HepG2 (cell line): Measurements from ENCODE around the gene SOBP. TPM values are rescaled to one million over a fixed set of nuclear protein-coding genes. Genes with fewer than 3 reads are reported as not detected.

Experiments
- ATAC-seq: fragments of 200-7000 bp; cut with Tn5 transposase; 3 replicates; pipeline ENCODE4 v1.9.1; 2020; ENCODE audit warnings: mild to moderate bottlenecking, moderate library complexity
- BruUV-seq: library from RNA; stranded (reverse); fragments of 400-500 nt; replicated peaks from 2 replicates; lab custom pipeline; 2021; lab: Mats Ljungman, UMichigan
- CTCF ChIA-PET: fragments of 300-600 bp; formaldehyde crosslinking; extraction: SDS; loops from one replicate; lab custom pipeline; 2021; ENCODE audit warnings: low total read pairs, inconsistent platforms, low intra/inter-chr PET ratio; lab: Yijun Ruan, JAX
- POLR2A ChIA-PET: fragments of 350-600 bp; sonication (Branson Sonifier 250); formaldehyde crosslinking; loops from one replicate; lab custom pipeline; 2020; ENCODE audit warnings: antibody characterized with exemption, inconsistent platforms; lab: Yijun Ruan, JAX
- DNase-seq: peaks from one replicate; pipeline ENCODE4 v3.0.0-alpha.2; 2015; ENCODE audit warnings: low spot score
- FAIRE-seq: peaks from 3 replicates; lab custom pipeline; 2011; peaks lifted over from hg19 to GRCh38; lab: Jason Lieb, UNC
- H2AFZ ChIP-seq: one replicate; pipeline ENCODE4 v1.6.1; 2011; ENCODE audit warnings: low read length, inconsistent platforms
- H3K27ac ChIP-seq: fragments of 300-600 bp; 3 replicates; pipeline ENCODE4 v1.8.0; 2011; ENCODE audit warnings: mixed run types, mild to moderate bottlenecking, mixed read lengths, low read length, inconsistent platforms; ENCODE audit not compliant: insufficient read depth; ENCODE audit errors: extremely low read length
- H3K27me3 ChIP-seq, 2 experiments: fragments of 200-600 bp in 1 of 2; 2 replicates in 1 of 2; 3 replicates in 1 of 2; pipeline versions ENCODE4 v1.6.0 to v1.8.0; 2011; ENCODE audit warnings: low read length in 2 of 2, mild to moderate bottlenecking in 2 of 2, moderate library complexity in 2 of 2, inconsistent platforms in 1 of 2; ENCODE audit not compliant: insufficient read depth in 2 of 2, control insufficient read depth in 1 of 2
- H3K36me3 ChIP-seq, 2 experiments: fragments of 200-600 bp in 1 of 2; replicated peaks in 1 of 2; 2 replicates in 1 of 2; 3 replicates in 1 of 2; pipeline versions ENCODE4 v1.5.1 to v1.8.0; 2011; ENCODE audit warnings: low read length in 2 of 2, inconsistent platforms in 1 of 2; ENCODE audit not compliant: insufficient read depth in 2 of 2, control insufficient read depth in 1 of 2
- H3K4me1 ChIP-seq: 2 replicates; pipeline ENCODE4 v1.5.1; 2012; ENCODE audit warnings: low read length, inconsistent platforms; ENCODE audit not compliant: insufficient read depth
- H3K4me2 ChIP-seq: 2 replicates; pipeline ENCODE4 v1.6.0; 2011; ENCODE audit warnings: low read depth, low read length, inconsistent platforms
- H3K4me3 ChIP-seq, 3 experiments: fragments of 200-600 bp in 1 of 3; sonication (generic), shearing (Covaris generic) in 1 of 3; replicated peaks in 1 of 3; 2 replicates each; pipeline ENCODE4 v1.5.1; 2011 to 2016; ENCODE audit warnings: low read length in 3 of 3, inconsistent platforms in 2 of 3, low read depth in 2 of 3, mild to moderate bottlenecking in 2 of 3, control low read depth in 1 of 3, mixed read lengths in 1 of 3; ENCODE audit not compliant: insufficient read depth in 1 of 3
- H3K79me2 ChIP-seq: one replicate; pipeline ENCODE4 v1.6.1; 2011; ENCODE audit warnings: low read length, inconsistent platforms; ENCODE audit not compliant: insufficient read depth
- H3K9ac ChIP-seq: 2 replicates; pipeline ENCODE4 v1.6.0; 2011; ENCODE audit warnings: mild to moderate bottlenecking, low read depth, low read length, inconsistent platforms; ENCODE audit not compliant: insufficient read depth
- H3K9me3 ChIP-seq: 2 replicates; pipeline ENCODE4 v1.5.1; 2012; ENCODE audit warnings: mild to moderate bottlenecking, low read length
- H4K20me1 ChIP-seq: 2 replicates; pipeline ENCODE4 v1.6.0; 2011; ENCODE audit warnings: inconsistent platforms, mild to moderate bottlenecking, low read length, moderate library complexity; ENCODE audit not compliant: insufficient read depth
- GTF3A ChIP-seq: sonication (generic); formaldehyde crosslinking; conservative IDR thresholded peaks from 2 replicates; pipeline ENCODE4 v1.4.0; 2020; ENCODE audit warnings: mild to moderate bottlenecking, missing genetic modification reagents
- HINFP ChIP-seq: sonication (generic); formaldehyde crosslinking; IDR thresholded peaks from 2 replicates; pipeline ENCODE4 v1.4.0; 2020; ENCODE audit warnings: low read depth, mild to moderate bottlenecking, missing genetic modification reagents
- HMGXB4 ChIP-seq, 2 experiments: sonication (generic) in 1 of 2; formaldehyde crosslinking in 1 of 2; IDR thresholded peaks; 2 replicates each; pipeline versions ENCODE4 v1.4.0 to v1.6.1; 2018 to 2020; ENCODE audit warnings: missing genetic modification reagents in 2 of 2, borderline replicate concordance in 1 of 2, low read depth in 1 of 2, mild to moderate bottlenecking in 1 of 2, missing biosample characterization in 1 of 2
- MAFK ChIP-seq, 2 experiments: IDR thresholded peaks in 1 of 2; conservative IDR thresholded peaks in 1 of 2; 2 replicates each; pipeline ENCODE4 v1.6.1; 2011; ENCODE audit warnings: improper control_type of control experiment in 2 of 2, low read length in 2 of 2
- MEIS1 ChIP-seq: sonication (generic); formaldehyde crosslinking; IDR thresholded peaks from 2 replicates; pipeline ENCODE4 v1.9.0; 2021; ENCODE audit warnings: mild to moderate bottlenecking, missing genetic modification reagents, moderate library complexity, borderline replicate concordance
- MZF1 ChIP-seq: sonication (generic); formaldehyde crosslinking; IDR thresholded peaks from 2 replicates; pipeline ENCODE4 v1.8.1; 2023; ENCODE audit warnings: mild to moderate bottlenecking, missing genetic modification reagents, borderline replicate concordance
- SNRNP70 ChIP-seq: fragments of 200-400 bp; formaldehyde crosslinking; IDR thresholded peaks from 2 replicates; pipeline ENCODE4 v1.6.1; 2017; ENCODE audit warnings: mild to moderate bottlenecking, low read depth, low read length, moderate library complexity
- TFAP4 ChIP-seq: sonication (generic); IDR thresholded peaks from 2 replicates; pipeline ENCODE4 v1.6.1; 2016; ENCODE audit warnings: low read depth, borderline replicate concordance
- ZBTB43 ChIP-seq: sonication (generic); formaldehyde crosslinking; conservative IDR thresholded peaks from 2 replicates; pipeline ENCODE4 v1.4.0; 2020; ENCODE audit warnings: missing genetic modification reagents
- ZNF563 ChIP-seq: sonication (generic); formaldehyde crosslinking; IDR thresholded peaks from 2 replicates; pipeline ENCODE4 v1.8.0; 2022; ENCODE audit warnings: mild to moderate bottlenecking, moderate library complexity, missing genetic modification reagents
- ZNF605 ChIP-seq: sonication (generic); formaldehyde crosslinking; IDR thresholded peaks from 2 replicates; pipeline ENCODE4 v1.8.0; 2022; ENCODE audit warnings: mild to moderate bottlenecking, missing genetic modification reagents
- WGBS: methylation state at CpG from one replicate; pipeline ENCODE4 v1.1.6; 2017; ENCODE audit warnings: low lambda C conversion rate; 5-methylcytosine and 5-hydroxymethylcytosine counted together
- in situ Hi-C: cut with HindIII; loops from 2 replicates; pipeline ENCODE4 v1.10.0; 2017; ENCODE audit warnings: low pct_unique_long_range_greater_than_20kb; ENCODE audit not compliant: extremely low pct_ligation_motif_present
- intact Hi-C: fragments of 100-400 bp; cut with micrococcal nuclease; formaldehyde crosslinking; loops from one replicate; pipeline ENCODE4 v1.10.0; 2022; ENCODE audit not compliant: unreplicated experiment
- polyA plus RNA-seq, 8 experiments: library from polyadenylated mRNA; depleted of rRNA in 3 of 8; stranded (reverse) in 7 of 8; unstranded in 1 of 8; fragments of >200 nt; fragmentation: Illumina TruSeq in 4 of 8; extraction: Trizol in 4 of 8; gene quantifications; 2 replicates each; pipeline versions ENCODE4 v1.2.1 to v1.2.3, GENCODE V29; 2011 to 2016; ENCODE audit warnings: low read depth in 4 of 8, missing spikeins in 1 of 8, mixed read lengths in 1 of 8; ENCODE audit not compliant: insufficient read depth in 1 of 8
- total RNA-seq, 5 experiments: library from RNA; depleted of rRNA; stranded (reverse); fragments of >200 nt; fragmentation: Illumina TruSeq; extraction: Trizol; gene quantifications; 2 replicates each; pipeline ENCODE4 v1.2.3, GENCODE V29; 2016; ENCODE audit warnings: low read depth in 1 of 5

SOBP gene
- total and polyA plus RNA-seq, 2 of the 13 experiments (the other 11 are each of a cell fraction or from before 2014, with no cell fraction given): 1.5 to 6.9 TPM

- BruUV-seq: no TSS peak
- POLR2A ChIA-PET: interaction anchor here (1.3 to 2.8 kb wide), 2 partner anchors 15 to 61 kb away, joined by 3 to 11 read pairs; no protein-coding TSS in a partner anchor
Measured at GRCh38 chr6:107554326-107554725, 64.4 kb downstream of the SOBP start.

More at GRCh38 chr6:107554326-107554725, 64.4 kb downstream of the SOBP start:
- H3K4me1 ChIP-seq: no peaks in the 10 kb centered on the region
- H3K4me2 ChIP-seq: no peak overlapping the region
- no peak for TF ChIP-seq MAFK (conservative IDR thresholded peaks at IDR 0.05 in 1 of 2, IDR thresholded peaks at IDR 0.05 in 1 of 2; ENCODE audit: low read length in 2 of 2)
- no peak for TF ChIP-seq ZNF563 (CRISPR knock-in tag)
- TF ChIP-seq MEIS1 (CRISPR knock-in tag): no peak
- TF ChIP-seq SNRNP70: no peak
- no peak for TF ChIP-seq HMGXB4 (CRISPR knock-in tag; IDR thresholded peaks at IDR 0.05; ENCODE audit: borderline replicate concordance in 1 of 2, low read depth in 1 of 2)
- TF ChIP-seq ZNF605: no peak
- TF ChIP-seq GTF3A (CRISPR knock-in tag): no peak
- no peak for TF ChIP-seq MZF1 (CRISPR knock-in tag)
- TF ChIP-seq HINFP: no peak
- TF ChIP-seq ZBTB43 (CRISPR knock-in tag): no peak
- no peak for TF ChIP-seq TFAP4
- TF ChIP-seq, all 625 proteins: peak for 0
- intact Hi-C loops (no loop called here), in situ Hi-C loops (no loop called here)
- H3K27ac ChIP-seq: no peak overlapping the region
- DNase-seq: no peak
- no peak for ATAC-seq
- no peak overlapping the region for H3K9ac ChIP-seq
- H4K20me1 ChIP-seq: no peaks in the 10 kb centered on the region
- CTCF ChIA-PET: no interaction called here
- no peak overlapping the region for H3K4me3 ChIP-seq
- 95% methylated on average over 2 of the region's 2 CpGs for WGBS
- no peak for FAIRE-seq
- no peaks in the 10 kb centered on the region; a peak in 1 of 5 replicates for H3K27me3 ChIP-seq
- no peaks in the 10 kb centered on the region for H3K9me3 ChIP-seq
- H3K36me3 ChIP-seq: peaks cover 9 to 28% of the 10 kb centered on the region in 2 experiments
- H3K79me2 ChIP-seq: no peaks in the 10 kb centered on the region
- no peak overlapping the region for H2AFZ ChIP-seq
